Left cardiac atrium (tissue), 4 donors: ENCODE data around the gene FAM169A. TPM values are rescaled to one million over a fixed set of nuclear protein-coding genes. Genes with fewer than 3 reads are reported as not detected.
"Not testable (repeated sequence)": the region's sequence is repeated elsewhere in the genome, so short reads cannot be mapped to it uniquely, and the experiment has no call there.

Source experiments
- ATAC-seq, 2 donors: fragments of 200-7000 bp; cut with Tn5 transposase; one replicate each; pipeline ENCODE4 v1.9.1; 2020; ENCODE audit warnings: mild to moderate bottlenecking in 2 of 2, moderate library complexity in 2 of 2
- DNase-seq: peaks from one replicate; pipeline ENCODE4 v3.0.0-alpha.2; 2020
- intact Hi-C, 2 donors: fragments of 100-400 bp; cut with DNase I; formaldehyde crosslinking; loops; one replicate each; pipeline versions ENCODE4 v1.14.1 to v1.15.1; 2022 to 2023
- long read RNA-seq: library from polyadenylated mRNA; unstranded; transcript quantifications from one replicate; pipeline ENCODE4 v2.0.0, GENCODE V29; 2021
- total RNA-seq, 2 donors: library from RNA; stranded (reverse); fragmentation: NEBNext Ultra II Directional; extraction: Animal tissue kit (Norgen Biotek cat#: 25700); gene quantifications; one replicate each; pipeline ENCODE4 v1.2.1, GENCODE V29; 2021
- donor health status: DM: no; HTN: yes; CAD: no.
- donor health status: DM: no; HTN: yes; CAD: no; lungs with severe emphysema.
- donor health status: DM: yes; HTN: yes; CAD: no.
- donor health status: Dilated cardiomyopathy.

The FAM169A gene, protein sequence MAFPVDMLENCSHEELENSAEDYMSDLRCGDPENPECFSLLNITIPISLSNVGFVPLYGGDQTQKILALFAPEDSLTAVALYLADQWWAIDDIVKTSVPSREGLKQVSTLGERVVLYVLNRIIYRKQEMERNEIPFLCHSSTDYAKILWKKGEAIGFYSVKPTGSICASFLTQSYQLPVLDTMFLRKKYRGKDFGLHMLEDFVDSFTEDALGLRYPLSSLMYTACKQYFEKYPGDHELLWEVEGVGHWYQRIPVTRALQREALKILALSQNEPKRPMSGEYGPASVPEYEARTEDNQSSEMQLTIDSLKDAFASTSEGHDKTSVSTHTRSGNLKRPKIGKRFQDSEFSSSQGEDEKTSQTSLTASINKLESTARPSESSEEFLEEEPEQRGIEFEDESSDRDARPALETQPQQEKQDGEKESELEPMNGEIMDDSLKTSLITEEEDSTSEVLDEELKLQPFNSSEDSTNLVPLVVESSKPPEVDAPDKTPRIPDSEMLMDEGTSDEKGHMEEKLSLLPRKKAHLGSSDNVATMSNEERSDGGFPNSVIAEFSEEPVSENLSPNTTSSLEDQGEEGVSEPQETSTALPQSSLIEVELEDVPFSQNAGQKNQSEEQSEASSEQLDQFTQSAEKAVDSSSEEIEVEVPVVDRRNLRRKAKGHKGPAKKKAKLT
- total RNA-seq: 1 to 10 TPM; 5.0 to 6.9 TPM
- long read RNA-seq: 0 reads

DNA sequence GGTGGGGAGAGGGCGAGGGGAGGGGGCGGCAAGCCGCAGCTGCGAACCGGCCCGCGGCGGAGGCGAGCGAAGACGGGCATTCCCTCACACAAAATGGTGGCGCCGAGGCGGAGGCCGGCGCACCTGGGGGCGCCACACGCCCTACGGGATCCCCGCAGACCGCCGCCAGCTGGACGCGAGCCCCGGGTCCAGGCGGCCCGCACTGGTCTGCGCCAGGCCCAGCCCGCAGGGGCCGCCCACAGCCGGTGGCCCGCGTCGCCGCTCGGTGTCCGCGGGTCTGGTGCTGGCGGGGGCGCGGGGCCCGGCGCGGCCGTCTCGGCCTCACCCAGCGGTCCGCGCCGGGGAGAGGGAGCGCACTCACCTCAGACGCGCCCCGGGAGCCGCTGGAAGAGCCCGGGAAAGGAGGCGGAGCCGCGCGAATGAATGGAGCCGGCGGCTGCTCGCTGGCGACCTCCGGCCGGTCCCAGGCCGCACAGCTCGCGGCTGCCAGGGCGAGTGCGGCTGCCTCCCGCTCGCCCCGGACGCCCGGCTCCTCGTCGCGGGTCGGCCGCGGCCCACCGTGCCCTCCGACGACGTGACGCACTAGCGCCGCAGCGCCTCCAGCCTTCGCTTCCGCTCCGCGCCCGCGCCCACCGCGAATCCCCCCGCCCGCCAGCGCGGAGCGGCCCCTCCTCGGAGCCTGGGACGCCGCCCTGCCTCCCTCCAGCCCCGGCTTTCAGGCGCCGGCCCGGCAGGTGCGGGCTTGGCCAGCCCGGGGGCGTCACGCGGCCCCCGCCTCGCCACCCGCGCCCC is at the start of gene FAM169A:
Gene FAM169A, minus strand, starts transcription at position 584 of the 792 bp plus-strand sequence. CDS start 24,711 bp downstream, outside the sequence.
- intact Hi-C loops: no loop called here
- ATAC-seq (peak; percentile 84 to 85), DNase-seq (peak; percentile 26)

DNA sequence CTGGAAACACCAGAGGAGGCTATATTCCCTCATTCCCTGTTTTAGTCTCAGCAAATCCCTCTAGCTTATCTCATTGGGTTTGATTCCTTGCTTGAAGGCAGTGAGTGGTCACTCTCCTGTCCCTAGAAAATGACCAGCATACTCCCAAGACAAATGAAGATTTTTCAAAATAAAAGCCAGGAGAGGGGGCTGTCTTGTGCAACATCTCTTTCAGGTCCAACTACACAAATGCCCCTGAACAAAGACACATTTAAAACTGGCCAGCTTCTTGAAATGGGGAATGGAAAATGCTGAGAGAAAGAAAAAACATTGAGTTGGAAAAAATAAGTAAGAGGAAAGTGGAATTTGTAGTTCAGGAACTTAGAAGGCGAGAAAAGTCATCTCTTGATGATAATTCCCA is 49.3 kb upstream of the FAM169A start:
- no peak for ATAC-seq
- intact Hi-C loops: loop anchor here (10.0 kb wide), 2 partner anchors 151 to 1011 kb away; partner anchors contain the start of genes GFM2 (in 1 of the 2) and NSA2 (in 1 of the 2)
- no peak for DNase-seq

DNA sequence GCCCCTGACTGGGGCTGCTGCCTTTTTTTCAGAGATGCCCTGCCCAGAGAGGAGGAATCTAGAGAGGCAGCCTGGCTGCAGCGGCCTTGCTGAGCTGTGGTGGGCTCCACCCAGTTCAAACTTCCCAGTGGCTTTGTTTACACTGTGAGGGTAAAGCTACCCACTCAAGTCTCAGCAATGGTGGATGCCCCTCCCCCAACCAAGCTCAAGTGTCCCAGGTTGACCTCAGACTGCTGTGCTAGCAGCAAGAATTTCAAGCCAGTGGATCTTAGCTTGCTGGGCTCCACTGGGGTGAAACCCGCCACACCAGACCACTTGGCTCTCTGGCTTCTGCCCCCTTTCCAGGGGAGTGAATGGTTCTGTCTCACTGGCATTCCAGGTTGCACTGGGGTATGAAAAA is 45.2 kb upstream of the FAM169A start:
- not testable (repeated sequence) for ATAC-seq, DNase-seq
- intact Hi-C loops: loop anchor here (10.0 kb wide), 2 partner anchors 147 to 1007 kb away; partner anchors contain the start of genes GFM2 (in 1 of the 2) and NSA2 (in 1 of the 2)

DNA sequence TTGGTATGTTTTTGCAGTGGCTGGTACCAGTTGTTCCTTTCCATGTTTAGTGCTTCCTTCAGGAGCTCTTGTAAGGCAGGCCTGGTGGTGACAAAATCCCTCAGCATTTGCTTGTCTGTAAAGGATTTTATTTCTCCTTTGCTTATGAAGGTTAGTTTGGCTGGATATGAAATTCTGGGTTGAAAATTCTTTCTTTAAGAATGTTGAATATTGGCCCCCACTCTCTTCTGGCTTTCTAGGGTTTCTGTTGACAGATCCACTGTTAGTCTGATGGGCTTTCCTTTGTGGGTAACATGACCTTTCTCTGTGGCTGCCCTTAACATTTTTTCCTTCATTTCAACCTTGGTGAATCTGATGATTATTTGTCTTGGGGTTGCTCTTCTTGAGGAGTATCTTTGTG is 43.7 kb upstream of the FAM169A start:
- intact Hi-C loops: loop anchor here (10.0 kb wide), 2 partner anchors 145 to 1005 kb away; partner anchors contain the start of genes GFM2 (in 1 of the 2) and NSA2 (in 1 of the 2)
- not testable (repeated sequence) for DNase-seq, ATAC-seq

DNA sequence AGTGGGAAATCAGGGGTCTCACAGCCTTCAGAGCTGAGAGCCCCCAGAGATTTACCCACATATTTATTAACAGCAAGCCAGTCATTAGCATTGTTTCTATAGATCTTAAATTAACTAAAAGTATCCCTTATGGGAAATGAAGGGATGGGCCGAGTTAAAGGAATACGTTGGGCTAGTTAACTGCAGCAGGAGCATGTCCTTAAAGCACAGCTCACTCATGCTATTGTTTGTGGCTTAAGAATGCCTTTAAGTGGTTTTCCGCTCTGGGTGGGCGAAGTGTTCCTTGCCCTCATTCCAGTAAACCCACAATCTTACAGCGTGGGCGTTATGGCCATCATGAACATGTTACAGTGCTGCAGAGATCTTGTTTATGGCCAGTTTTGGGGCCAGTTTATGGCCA is 42.0 kb upstream of the FAM169A start:
- DNase-seq, intact Hi-C loops, ATAC-seq: not testable (repeated sequence)

DNA sequence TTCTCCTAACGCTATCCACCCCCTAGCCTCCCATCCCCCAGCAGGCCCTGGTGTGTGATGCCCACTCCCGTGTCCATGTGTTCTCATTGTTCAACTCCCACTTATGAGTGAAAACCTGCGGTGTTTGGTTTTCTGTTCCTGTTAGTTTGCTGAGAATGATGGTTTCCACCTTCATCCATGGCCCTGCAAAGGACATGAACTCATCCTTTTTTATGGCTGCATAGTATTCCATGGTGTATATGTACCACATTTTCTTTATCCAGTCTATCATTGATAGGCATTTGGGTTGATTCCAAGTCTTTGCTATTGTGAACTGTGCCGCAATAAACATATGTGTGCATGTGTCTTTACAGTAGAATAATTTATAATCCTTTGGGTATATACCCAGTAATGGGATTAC is 38.5 kb upstream of the FAM169A start:
- DNase-seq, intact Hi-C loops, ATAC-seq: not testable (repeated sequence)

DNA sequence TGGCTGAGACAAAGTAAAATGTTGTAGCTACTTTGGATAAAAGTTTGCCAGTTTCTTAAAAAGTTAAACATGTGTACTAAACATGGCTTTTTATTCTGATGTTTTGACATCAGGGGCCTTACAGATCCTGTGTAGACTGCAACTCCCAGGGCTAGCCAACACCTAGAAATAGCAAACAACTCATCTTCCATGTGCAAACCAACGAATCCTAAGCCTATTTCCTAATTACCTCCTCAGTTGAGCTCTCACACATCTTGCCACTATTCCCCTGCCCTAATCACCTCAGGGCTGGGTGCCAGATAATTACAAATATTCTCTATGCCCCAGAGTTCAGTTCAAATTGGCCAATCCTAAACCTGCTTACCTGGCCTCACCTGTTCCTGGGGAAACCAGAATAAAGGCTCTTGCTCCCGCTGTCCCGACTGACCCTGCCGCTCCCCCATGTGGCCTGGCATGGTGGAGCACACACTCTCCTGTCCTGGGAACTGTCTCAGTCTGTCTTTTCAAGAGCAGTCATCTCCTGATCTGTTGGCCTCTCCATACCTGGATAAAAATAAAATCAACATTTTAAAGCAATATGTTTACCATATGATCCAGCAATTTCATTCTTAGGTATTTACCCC is 37.1 kb upstream of the FAM169A start:
- DNase-seq (no peak), ATAC-seq (peak in 1 of 2 donors; percentile 31)
- intact Hi-C loops: no loop called here

DNA sequence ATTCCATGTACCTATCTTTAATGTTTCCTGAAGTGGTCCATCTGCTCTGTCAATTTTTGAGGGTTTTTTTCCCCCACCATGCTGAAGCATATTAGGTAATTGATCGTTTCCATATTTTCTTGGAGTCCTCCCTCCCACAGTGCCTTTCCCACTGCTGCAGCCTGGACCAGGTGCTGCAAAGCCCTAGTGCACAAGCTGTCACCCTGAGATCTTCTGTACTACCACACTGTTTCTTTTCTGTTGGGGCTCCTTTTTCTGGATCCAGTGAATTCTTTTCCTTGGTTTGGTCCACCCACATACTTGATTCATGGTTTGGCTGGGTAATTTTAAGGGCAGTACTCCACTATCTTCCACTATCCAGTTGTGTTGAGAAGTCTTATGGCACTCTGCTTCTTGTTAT is 30.9 kb upstream of the FAM169A start:
- intact Hi-C loops: no loop called here

DNA sequence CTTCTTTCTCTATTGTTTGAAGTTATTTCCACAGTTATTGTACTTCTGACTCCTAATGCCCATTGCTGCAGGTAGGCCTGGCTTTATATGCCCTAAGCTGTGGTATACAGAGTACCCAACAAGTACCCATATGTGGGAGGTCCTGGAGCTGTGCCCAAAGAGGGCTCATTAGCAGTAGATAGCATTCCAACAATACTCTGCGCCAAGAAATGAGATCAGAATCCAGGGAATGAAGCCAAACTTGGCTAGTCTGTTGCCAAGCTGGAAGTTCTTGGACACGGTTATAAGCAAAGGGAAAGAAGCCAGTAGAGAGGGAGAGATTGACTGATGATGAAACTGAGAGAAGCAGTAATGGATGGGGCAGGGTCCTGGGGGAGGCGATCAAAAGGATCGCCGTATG is 29.7 kb upstream of the FAM169A start:
- intact Hi-C loops: no loop called here
- ATAC-seq (peak; percentile 96 to 98), DNase-seq (peak; percentile 84)

More for the DNA sequence above, 30.9 kb upstream of the FAM169A start:
- ATAC-seq (no peak), DNase-seq (no peak)

DNA sequence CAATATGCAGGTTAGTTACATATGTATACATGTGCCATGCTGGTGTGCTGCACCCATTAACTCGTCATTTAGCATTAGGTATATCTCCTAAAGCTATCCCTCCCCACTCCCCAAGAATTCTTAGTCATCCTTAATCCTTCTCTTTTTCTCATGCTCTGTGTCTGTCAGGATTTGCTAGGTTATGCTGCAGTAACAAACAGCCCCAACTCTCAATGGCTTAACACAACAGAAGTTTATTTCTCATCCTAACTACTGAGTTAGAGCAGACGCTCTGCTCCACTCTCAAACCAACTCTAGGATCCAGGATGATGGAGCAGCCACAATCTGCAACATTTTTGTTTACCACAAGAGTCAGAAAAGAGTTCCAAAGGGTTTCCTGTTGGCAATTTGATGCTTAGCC is 28.2 kb upstream of the FAM169A start:
- ATAC-seq (no peak), DNase-seq (no peak)
- intact Hi-C loops: no loop called here

DNA sequence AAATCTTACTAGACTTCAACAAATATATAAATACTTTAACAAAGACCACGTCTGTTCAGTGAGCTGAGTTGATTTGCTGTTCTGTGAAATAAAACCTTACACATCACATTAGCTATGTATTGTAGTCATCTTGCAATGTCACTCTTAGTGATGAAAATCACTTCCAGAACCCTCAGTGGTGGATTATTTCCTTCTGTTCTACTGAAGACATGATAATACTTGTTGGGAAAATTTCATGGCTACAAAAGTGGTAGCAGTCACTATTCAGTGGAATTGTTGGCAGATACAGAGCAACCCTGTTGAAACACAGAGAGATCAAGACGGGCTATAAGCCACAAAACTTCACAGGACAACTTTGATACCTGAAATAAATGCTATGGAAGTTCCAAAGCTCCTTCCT is 26.7 kb upstream of the FAM169A start:
- no peak for ATAC-seq
- intact Hi-C loops: no loop called here
- DNase-seq: no peak

DNA sequence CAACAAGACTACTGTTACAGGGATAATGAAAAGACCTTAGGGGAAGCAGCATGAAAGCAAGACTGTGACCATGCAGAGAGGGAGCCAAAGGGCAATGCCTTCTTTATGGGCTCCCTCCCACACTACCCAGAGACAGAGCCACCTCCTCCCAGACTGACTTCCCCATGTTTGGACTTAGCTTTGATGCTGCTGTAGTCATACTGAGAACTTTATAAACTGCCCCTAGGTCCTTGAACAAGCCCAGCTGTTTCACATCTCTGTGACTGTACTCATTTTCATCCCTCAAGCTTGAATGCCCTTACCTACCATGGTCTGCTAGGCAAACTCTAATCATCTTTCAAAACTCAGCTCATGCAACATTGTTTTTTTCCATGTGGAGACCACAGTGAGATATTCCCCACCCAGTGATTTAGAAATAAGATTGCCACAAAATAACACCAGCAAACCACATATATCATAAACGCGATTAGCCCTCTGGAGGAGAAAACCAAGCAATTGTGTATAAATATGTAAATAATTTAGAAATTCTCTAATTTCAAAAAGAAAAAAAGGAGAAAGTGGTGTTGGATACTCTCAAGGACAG is 23.4 kb upstream of the FAM169A start:
- intact Hi-C loops: no loop called here

DNA sequence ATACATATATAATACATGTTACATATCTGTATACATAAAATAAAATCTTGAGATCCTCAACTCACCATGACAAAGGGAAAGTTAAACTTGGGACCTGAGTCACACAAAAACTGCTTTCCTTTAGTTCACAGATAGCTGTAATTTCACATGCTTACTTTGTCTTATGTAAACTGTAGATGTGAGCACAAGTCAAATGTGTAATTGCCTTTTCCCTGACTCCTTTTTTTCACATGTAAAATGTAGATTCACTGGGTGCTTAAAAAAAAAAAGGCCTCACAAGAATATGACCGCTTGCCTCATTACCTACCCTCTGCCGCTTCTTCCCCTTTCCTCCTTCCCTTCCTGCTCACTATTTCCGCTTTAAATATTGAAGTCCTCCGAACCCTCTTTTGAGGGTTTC is 21.9 kb upstream of the FAM169A start:
- intact Hi-C loops: no loop called here
- DNase-seq (no peak), ATAC-seq (no peak)

More for the DNA sequence above, 23.4 kb upstream of the FAM169A start:
- ATAC-seq (no peak), DNase-seq (no peak)

DNA sequence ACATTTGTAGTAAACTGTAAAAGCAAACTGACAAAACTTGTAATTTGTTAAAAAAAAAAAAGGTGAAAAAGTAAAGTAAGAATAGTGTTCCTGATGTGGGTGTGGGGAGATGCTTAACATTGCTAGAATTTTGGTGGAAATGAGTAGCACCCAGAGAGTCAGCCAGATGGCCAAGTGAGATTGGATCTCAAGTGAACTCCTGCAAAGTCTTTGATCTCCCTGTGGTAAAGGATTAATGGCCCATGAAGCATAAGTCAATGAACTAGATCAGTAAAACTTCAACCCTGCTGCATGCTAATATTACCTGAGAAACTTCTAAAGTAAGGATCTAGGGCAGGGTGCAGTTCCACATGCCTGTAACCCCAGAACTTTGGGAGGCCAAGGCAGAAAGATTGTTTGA is 19.0 kb upstream of the FAM169A start:
- intact Hi-C loops: no loop called here

DNA sequence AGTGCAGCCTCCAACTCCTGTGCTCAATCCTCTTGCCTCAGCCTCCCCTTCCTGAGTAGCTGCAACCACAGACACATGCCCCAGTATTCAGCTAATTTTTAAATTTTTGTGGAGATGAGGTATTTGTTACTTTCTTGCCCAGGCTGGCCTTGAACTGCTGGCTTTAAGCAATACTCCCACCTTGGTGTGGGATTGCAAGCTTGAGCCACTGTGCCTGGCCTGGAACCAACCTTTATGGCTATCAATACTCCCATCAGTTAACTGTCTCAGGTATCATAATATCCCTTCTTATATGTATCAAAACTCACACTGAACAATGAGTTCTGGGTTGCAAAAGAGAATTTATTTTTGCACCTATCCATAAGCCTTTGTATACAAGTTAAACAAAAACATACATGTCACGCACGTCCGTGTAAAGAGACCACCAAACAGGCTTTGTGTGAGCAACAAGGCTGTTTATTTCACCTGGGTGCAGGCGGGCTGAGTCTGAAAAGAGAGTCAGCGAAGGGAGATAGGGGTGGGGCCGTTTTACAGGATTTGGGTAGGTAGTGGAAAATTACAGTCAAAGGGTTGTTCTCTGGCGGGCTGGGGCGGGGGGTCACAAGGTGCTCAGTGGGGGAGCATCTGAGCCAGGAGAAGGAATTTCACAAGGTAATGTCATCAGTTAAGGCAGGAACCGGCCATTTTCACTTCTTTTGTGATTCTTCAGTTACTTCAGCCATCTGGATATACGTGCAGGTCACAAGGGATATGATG is 16.4 kb upstream of the FAM169A start:
- ATAC-seq, DNase-seq, intact Hi-C loops: not testable (repeated sequence)

More for the DNA sequence above, 19.0 kb upstream of the FAM169A start:
- ATAC-seq: no peak
- DNase-seq: no peak

DNA sequence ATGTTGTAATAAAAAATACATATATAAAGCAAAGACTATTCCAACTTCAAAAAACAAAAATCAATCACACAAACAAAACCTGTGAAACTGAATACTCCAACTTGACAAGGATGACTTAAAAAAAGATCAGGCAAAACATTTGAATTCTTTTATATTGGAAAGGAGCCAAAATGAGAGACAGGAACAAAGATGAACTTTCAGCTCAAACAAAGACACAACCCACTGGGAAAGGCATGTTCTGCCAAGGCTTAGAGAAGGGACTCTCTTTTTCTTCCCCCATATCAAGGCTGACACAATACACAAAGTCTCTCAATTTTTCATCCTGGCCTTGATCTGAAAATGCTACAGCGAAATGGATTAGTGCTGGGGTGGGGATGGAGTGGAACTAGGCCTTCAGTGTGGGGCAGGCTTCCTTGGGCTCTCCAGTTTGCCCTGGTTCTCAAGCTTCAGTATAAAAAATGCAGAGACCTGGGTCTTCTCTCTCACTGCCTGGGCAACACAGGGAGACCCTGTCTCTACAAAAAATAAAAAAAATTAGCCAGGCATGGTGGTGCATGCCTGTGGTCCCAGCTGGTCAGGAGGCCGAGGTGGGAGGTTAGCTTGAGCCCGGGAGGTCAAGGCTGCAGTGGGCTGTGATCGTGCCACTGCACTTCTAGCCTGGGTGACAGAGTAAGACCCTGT is 11.6 kb upstream of the FAM169A start:
- no peak for ATAC-seq
- intact Hi-C loops: no loop called here
- DNase-seq: no peak
